Parathyroid adenoma (tissue), 2 donors: ENCODE measurements around the gene ANKRD6.

ENCODE experiments used
- H2AFZ ChIP-seq: fragments of 300-600 bp; sonication (generic); one replicate; pipeline ENCODE4 v1.7.0; 2017; ENCODE audit warnings: antibody characterized with exemption, mild to moderate bottlenecking
- H3K27ac ChIP-seq: fragments of 300-600 bp; sonication (generic); one replicate; pipeline ENCODE4 v1.7.0; 2017
- H3K27me3 ChIP-seq: fragments of 300-600 bp; sonication (generic); one replicate; pipeline ENCODE4 v1.7.0; 2017; ENCODE audit warnings: low read length; ENCODE audit not compliant: control insufficient read depth, insufficient read depth
- H3K36me3 ChIP-seq: fragments of 300-600 bp; sonication (generic); one replicate; pipeline ENCODE4 v1.7.0; 2017; ENCODE audit warnings: low read length; ENCODE audit not compliant: control insufficient read depth, insufficient read depth
- H3K4me1 ChIP-seq: fragments of 300-600 bp; sonication (generic); one replicate; pipeline ENCODE4 v1.7.0; 2017; ENCODE audit warnings: control low read depth
- H3K4me2 ChIP-seq: fragments of 300-600 bp; sonication (generic); one replicate; pipeline ENCODE4 v1.7.0; 2017; ENCODE audit warnings: low read length
- H3K4me3 ChIP-seq: fragments of 300-600 bp; sonication (generic); one replicate; pipeline ENCODE4 v1.7.0; 2017; ENCODE audit warnings: low read depth, low read length
- H3K79me2 ChIP-seq: fragments of 300-600 bp; sonication (generic); one replicate; pipeline ENCODE4 v1.7.0; 2017; ENCODE audit warnings: control low read depth
- H3K9ac ChIP-seq: fragments of 300-600 bp; sonication (generic); one replicate; pipeline ENCODE4 v1.7.0; 2017; ENCODE audit warnings: mild to moderate bottlenecking
- H3K9me3 ChIP-seq: fragments of 300-600 bp; sonication (generic); one replicate; pipeline ENCODE4 v1.7.0; 2017; ENCODE audit warnings: low read length; ENCODE audit not compliant: control insufficient read depth
- CTCF ChIP-seq: fragments of 300-600 bp; sonication (generic); IDR thresholded peaks from one replicate; pipeline ENCODE4 v1.7.0; 2017; ENCODE audit warnings: antibody characterized with exemption, mild to moderate bottlenecking
- donor health status: primary hyperparathyroidism.

Gene ANKRD6

GRCh38 chr6:89553431-89553830 lies 120.5 kb downstream of the ANKRD6 start:
- no peak overlapping the region for H3K4me2 ChIP-seq
- H3K9me3 ChIP-seq = no peaks in the 10 kb centered on the region
- no peak overlapping the region for H3K27ac ChIP-seq
- no peak overlapping the region for H3K9ac ChIP-seq
- H3K79me2 ChIP-seq = peaks cover 2% of the 10 kb centered on the region
- no peak overlapping the region for H3K4me3 ChIP-seq
- H3K27me3 ChIP-seq = no peaks in the 10 kb centered on the region
- peaks cover 7% of the 10 kb centered on the region for H3K4me1 ChIP-seq
- no peak overlapping the region for H2AFZ ChIP-seq
- no peaks in the 10 kb centered on the region for H3K36me3 ChIP-seq
- TF ChIP-seq CTCF = no peak

- TF ChIP-seq CTCF = no peak
- Histone ChIP-seq H3K4me1 (peaks cover 7% of the 10 kb centered on the region), H2AFZ (no peak overlapping the region), H3K9ac (no peak overlapping the region), H3K79me2 (peaks cover 2% of the 10 kb centered on the region), H3K27me3 (no peaks in the 10 kb centered on the region), H3K4me2 (no peak overlapping the region), H3K9me3 (no peaks in the 10 kb centered on the region), H3K36me3 (no peaks in the 10 kb centered on the region), H3K27ac (no peak overlapping the region), H3K4me3 (no peak overlapping the region)
These were observed 121.2 kb downstream of the ANKRD6 start for GRCh38 chr6:89554106-89554505.

- H3K27me3 ChIP-seq = no peaks in the 10 kb centered on the region
- H3K79me2 ChIP-seq = peaks cover 2% of the 10 kb centered on the region
- no peaks in the 10 kb centered on the region for H3K9me3 ChIP-seq
- H3K4me1 ChIP-seq = peaks cover 7% of the 10 kb centered on the region
- TF ChIP-seq CTCF = no peak
- H3K27ac ChIP-seq = no peak overlapping the region
- H3K36me3 ChIP-seq = no peaks in the 10 kb centered on the region
- no peak overlapping the region for H3K4me2 ChIP-seq
- H2AFZ ChIP-seq = no peak overlapping the region
- no peak overlapping the region for H3K9ac ChIP-seq
- no peak overlapping the region for H3K4me3 ChIP-seq
These were observed 122.1 kb downstream of the ANKRD6 start for GRCh38 chr6:89555031-89555430.

- no peak for TF ChIP-seq CTCF
- no peaks in the 10 kb centered on the region for H3K27me3 ChIP-seq
- H3K4me2 ChIP-seq = no peak overlapping the region
- no peak overlapping the region for H3K4me3 ChIP-seq
- H3K9ac ChIP-seq = no peak overlapping the region
- H3K9me3 ChIP-seq = no peaks in the 10 kb centered on the region
- H2AFZ ChIP-seq = no peak overlapping the region
- no peaks in the 10 kb centered on the region for H3K36me3 ChIP-seq
- H3K79me2 ChIP-seq = peaks cover 2% of the 10 kb centered on the region
- H3K4me1 ChIP-seq = peaks cover 7% of the 10 kb centered on the region
- no peak overlapping the region for H3K27ac ChIP-seq
These were observed 122.9 kb downstream of the ANKRD6 start for GRCh38 chr6:89555806-89556205.

- H3K4me2 ChIP-seq = no peak overlapping the region
- H2AFZ ChIP-seq = no peak overlapping the region
- no peaks in the 10 kb centered on the region for H3K36me3 ChIP-seq
- H3K27me3 ChIP-seq = no peaks in the 10 kb centered on the region
- no peak overlapping the region for H3K9ac ChIP-seq
- H3K27ac ChIP-seq = no peak overlapping the region
- no peaks in the 10 kb centered on the region for H3K4me1 ChIP-seq
- H3K9me3 ChIP-seq = no peaks in the 10 kb centered on the region
- peaks cover 2% of the 10 kb centered on the region for H3K79me2 ChIP-seq
- H3K4me3 ChIP-seq = no peak overlapping the region
- no peak for TF ChIP-seq CTCF
These were observed 126.5 kb downstream of the ANKRD6 start for GRCh38 chr6:89559487-89559886.
